ENCODE data around the gene SIK2. TPM values are rescaled to one million over a fixed set of nuclear protein-coding genes. Genes with fewer than 3 reads are reported as not detected.

Gene SIK2
- total RNA-seq, 1 donor from 2014 or later: 9.9 TPM

- Mint-ChIP-seq H3K4me1 (ENCODE audit: low read depth) (peaks cover 3% of the 10 kb centered on the region), H3K4me3 (ENCODE audit: low read depth) (no peak overlapping the region), H3K9me3 (no peaks in the 10 kb centered on the region), H3K36me3 (ENCODE audit: low read depth) (no peaks in the 10 kb centered on the region), H3K27ac (no peak overlapping the region), H3K27me3 (ENCODE audit: low read depth) (no peaks in the 10 kb centered on the region)
- intact Hi-C loops (cut with micrococcal nuclease): loop anchor here (1.0 to 5.0 kb wide), 5 partner anchors 65 to 319 kb away; partner anchors contain the start of gene SIK2
- no peak for DNase-seq (ENCODE audit: low spot score)
Measured at GRCh38 chr11:111776398-111777093, 174.3 kb downstream of the SIK2 start.

GRCh38 chr11:111777094-111778046 lies 175.1 kb downstream of the SIK2 start:
- Mint-ChIP-seq H3K27ac (no peak overlapping the region), H3K9me3 (no peaks in the 10 kb centered on the region), H3K36me3 (ENCODE audit: low read depth) (no peaks in the 10 kb centered on the region), H3K4me3 (ENCODE audit: low read depth) (no peak overlapping the region), H3K4me1 (ENCODE audit: low read depth) (peaks cover 3% of the 10 kb centered on the region), H3K27me3 (ENCODE audit: low read depth) (no peaks in the 10 kb centered on the region)
- intact Hi-C loops (cut with micrococcal nuclease): loop anchor here (1.0 to 5.0 kb wide), 5 partner anchors 64 to 320 kb away; partner anchors contain the start of gene SIK2
- no peak for DNase-seq (ENCODE audit: low spot score)

DNA sequence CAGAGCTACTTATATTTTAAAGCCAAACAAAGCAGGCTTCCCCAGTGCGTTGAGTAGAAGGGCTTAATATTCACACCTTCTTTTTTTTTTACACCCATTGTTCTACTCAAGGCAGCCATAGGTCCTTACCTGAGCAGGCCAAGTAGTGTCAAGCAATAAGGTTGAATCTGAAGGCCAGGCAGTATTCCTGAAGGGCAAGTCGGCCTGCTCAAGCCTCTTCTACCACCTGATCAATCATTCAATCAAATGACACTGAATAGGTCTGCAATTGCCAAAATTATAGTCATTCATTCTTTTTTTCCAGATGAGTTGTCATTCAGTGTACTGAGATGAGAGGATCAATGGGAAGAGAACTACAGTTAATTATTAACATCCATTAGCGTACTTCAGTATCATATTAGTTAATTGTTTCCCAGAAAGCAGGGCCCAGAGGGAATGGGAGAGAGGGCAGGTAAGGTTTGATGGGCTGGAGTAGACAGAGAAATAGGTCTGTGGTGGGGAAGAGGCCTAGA lies 175.9 kb downstream of the SIK2 start:
- intact Hi-C loops (cut with micrococcal nuclease): loop anchor here (5.0 kb wide), 1 partner anchor 321 kb away; no protein-coding TSS in a partner anchor
- H3K27ac Mint-ChIP-seq: no peak overlapping the region
- H3K9me3 Mint-ChIP-seq: no peaks in the 10 kb centered on the region
- no peak for DNase-seq (ENCODE audit: low spot score)
- H3K4me3 Mint-ChIP-seq (ENCODE audit: low read depth): no peak overlapping the region
- no peaks in the 10 kb centered on the region for H3K36me3 Mint-ChIP-seq (ENCODE audit: low read depth)
- H3K4me1 Mint-ChIP-seq (ENCODE audit: low read depth): peaks cover 3% of the 10 kb centered on the region
- H3K27me3 Mint-ChIP-seq (ENCODE audit: low read depth): no peaks in the 10 kb centered on the region

DNA sequence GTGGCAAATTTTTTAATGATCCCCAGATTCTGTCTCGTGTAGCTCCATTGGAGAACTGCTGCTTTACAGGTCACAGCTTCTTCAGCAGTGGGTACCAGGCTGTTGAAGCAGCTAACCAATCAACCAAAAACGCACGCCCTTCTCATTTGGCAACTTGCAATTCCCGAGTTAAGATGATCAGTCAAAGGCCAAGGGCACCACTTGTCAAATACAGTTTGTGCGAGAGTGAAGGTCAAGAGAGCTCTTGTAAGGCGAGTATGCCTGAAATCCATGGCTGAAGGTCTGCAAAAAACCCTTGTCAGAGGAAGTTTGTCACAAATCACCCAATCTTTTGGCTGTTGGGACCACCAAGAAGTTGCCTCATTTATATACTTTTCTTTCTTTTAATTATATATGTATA lies 176.9 kb downstream of the SIK2 start:
- Mint-ChIP-seq H3K9me3 (no peaks in the 10 kb centered on the region), H3K4me3 (ENCODE audit: low read depth) (no peak overlapping the region), H3K36me3 (ENCODE audit: low read depth) (peaks cover 2% of the 10 kb centered on the region), H3K4me1 (ENCODE audit: low read depth) (peaks cover 3% of the 10 kb centered on the region), H3K27ac (no peak overlapping the region), H3K27me3 (ENCODE audit: low read depth) (no peaks in the 10 kb centered on the region)
- DNase-seq (ENCODE audit: low spot score): no peak
- intact Hi-C loops (cut with micrococcal nuclease): loop anchor here (5.0 kb wide), 1 partner anchor 322 kb away; no protein-coding TSS in a partner anchor

Other genes with a start within 250 kb of the SIK2 start
- 35.2 and 37.2 TPM in 2 replicates for gene POU2AF1, start 223.2 kb upstream of the SIK2 start, total RNA-seq
- gene BTG4, start 90.1 kb upstream of the SIK2 start, total RNA-seq: not detected in 2 replicates
- gene HOATZ, start 87.7 kb upstream of the SIK2 start, total RNA-seq: not detected in 2 replicates
- gene LAYN, start 61.7 kb upstream of the SIK2 start, total RNA-seq: 15.8 and 16.5 TPM in 2 replicates
- gene PPP2R1B, start 163.9 kb downstream of the SIK2 start, total RNA-seq: 57.7 and 64.2 TPM in 2 replicates

Measured in activated T-helper 2 cell treated with anti-CD3 and anti-CD28 coated beads, Interferon-gamma antibody, Interleukin-2, Interleukin-4, amounts not matched to agents 10 μg/mL and 5 μg/mL and 100 μg/mL, durations not matched to agents 14 hours and 24 hours and 36 hours (primary cell).